ENCODE data around the gene NLRP9.
A peak's percentile ranks its signal among the peaks of the same experiment; 100 is the strongest.

The NLRP9 gene

DNA sequence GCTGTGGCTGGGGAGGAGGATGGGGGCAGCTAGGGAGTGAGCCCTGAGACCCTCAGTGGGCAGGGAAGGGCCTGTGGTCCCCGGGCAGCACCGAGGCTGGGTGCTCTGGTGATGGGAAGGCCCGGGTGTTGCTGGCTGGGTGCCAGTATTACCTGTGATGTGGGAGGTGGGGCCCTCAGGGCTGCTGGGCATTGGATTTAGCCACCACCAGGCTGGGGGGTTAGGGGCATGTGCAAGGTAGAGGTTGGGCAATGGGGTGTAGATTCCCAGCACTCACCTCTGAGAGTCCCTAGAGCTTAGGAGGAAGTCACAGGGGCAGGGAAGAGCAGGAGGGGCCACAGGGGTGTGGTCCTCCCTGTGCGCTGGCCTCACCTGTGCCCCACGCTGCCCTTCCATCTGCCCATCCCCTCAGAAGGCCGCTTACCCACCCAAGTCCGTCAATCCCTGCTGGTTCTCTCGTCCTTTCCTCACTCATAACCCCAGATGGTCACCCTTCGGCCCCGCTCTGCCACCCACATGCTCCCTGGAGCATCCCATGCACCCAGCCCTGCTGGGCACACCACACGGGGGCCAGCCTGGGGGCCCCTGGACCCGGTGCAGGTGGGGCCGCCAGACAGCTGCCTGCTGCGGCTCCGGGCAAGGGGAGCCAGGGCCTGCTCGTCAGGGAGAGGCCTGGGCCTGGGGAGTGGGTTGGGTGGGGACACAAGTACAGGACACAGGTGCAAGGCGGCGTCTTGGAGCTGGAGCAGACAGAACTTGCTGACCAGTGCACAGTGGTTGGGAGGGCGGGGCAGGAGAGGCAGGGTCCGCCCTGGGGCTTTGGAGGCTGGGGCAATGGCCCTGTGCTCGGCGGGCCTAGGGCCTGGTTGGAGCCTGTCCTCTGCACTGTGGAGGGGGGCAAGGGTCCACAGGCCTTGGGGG is 50.7 kb downstream of the NLRP9 start:
- no peak for DNase-seq

DNA sequence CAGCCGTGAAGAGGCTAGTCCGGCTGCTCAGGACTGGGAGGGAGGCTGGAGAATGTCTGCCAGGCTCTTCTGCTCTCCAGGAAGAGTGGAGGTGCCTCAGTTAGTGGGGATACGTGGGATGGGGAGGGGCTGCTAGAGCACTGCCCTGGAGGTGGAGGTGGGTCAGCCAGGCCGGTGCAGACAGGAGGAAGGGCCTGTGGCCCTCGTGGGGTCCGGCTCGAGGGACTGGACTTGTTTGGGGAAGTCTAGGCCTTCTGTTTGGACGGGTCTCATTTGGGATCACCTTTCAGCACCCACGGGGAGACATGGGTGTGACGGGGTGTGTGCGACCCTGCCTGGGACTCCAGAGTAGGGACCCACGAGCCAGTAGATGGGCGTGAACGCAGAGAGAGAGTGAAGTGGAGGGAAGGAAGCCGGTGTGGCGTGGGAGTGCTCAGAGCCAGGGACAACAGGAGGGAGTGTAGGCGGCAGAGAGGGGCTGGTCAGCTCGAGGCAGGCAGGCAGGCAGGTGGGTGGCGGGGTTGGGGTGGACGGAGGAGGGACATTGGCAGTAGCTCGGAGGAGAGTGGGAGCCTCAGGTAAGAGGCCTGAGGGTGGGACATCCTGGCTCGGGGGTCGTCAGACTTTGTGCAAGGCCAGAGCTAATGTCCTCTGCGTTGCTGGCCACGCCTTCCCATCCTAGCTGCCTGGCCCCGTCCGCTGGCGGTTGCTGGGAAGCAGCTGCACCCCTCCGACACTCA is 51.7 kb downstream of the NLRP9 start:
- DNase-seq, result no peak

DNA sequence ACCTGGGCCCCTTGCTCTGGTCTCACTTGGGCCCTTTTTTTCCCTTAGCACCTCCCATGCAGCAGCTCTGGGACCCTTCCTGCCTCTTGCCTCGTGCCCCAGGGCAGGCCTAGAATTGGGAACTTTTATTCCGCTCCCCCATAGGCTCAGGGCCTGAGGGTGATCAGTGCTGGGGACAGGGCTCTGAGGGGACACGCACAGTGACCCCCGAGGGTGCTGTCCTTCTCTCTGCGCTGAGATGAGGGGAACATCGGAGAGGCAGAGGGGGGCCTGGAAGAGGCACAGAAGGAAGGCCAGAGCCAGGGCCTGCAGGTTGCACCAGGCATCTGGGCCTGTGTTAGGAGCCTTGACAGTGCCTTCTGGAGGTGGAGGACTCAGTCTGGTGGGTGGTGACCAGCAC is 52.4 kb downstream of the NLRP9 start:
- no peak for DNase-seq

DNA sequence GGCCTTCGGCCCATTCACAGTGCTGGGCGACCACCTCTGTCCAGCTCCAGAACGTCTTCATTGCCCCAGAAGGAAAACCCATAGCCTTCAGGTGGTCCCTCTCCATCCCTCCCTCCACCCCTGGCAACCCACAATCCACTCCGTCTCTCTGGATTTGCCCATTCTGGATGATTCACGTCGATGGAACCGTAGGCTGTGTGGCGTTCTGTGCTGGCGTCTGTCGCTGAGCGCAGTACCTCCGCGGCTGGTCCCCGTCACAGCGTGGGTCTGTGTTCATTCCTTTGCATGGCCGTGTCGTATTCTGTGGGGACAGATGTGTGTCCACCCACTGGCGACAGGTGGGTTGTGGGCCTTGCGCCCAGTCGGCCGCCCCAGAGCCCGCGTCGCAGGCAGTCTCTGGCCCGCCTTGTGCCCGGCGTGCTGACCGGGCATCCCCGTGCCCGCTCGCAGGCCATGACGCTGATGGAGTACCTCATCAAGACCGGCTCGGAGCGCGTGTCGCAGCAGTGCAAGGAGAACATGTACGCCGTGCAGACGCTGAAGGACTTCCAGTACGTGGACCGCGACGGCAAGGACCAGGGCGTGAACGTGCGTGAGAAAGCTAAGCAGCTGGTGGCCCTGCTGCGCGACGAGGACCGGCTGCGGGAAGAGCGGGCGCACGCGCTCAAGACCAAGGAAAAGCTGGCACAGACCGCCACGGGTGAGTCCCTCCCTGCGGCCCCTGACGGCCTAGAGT is 53.1 kb downstream of the NLRP9 start:
- DNase-seq, result no peak

DNA sequence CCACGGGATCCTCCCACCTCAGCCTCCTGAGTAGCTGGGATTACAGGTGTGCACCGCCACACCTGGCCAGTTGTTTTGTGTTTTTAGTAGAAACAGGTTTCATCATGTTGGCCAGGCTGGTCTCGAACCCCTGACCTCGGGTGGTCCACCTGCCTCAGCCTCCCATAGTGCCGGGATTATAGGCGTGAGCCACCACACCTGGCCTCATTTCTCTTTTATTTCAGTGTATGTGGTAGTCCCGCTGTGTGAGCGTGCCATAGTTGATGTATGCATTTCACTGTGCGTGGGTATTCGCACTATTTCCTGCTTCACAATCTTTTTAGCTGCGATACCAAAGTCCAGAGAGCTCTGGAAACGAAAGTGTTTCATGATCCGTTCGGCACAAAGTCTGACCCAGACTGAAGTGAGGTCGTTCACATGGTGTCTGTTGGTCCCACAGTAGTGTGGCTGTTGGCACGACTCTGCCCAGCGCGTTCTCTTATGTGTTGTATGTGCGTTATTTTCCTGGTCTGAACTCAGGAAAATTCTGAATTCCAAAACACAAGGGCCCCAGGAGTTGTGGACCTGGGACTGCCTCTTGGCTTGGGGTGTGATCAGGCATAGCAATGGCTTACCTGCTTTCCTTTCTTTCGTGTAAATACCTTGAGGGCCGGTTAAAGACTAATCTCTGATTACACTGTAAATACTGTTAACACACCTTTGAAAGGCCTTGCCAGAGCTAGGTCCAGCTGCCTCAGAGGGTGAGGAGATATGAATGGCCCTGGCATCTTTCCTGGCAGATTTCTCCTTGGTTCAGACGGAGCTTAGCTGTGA is 54.5 kb downstream of the NLRP9 start:
- DNase-seq, result no peak

DNA sequence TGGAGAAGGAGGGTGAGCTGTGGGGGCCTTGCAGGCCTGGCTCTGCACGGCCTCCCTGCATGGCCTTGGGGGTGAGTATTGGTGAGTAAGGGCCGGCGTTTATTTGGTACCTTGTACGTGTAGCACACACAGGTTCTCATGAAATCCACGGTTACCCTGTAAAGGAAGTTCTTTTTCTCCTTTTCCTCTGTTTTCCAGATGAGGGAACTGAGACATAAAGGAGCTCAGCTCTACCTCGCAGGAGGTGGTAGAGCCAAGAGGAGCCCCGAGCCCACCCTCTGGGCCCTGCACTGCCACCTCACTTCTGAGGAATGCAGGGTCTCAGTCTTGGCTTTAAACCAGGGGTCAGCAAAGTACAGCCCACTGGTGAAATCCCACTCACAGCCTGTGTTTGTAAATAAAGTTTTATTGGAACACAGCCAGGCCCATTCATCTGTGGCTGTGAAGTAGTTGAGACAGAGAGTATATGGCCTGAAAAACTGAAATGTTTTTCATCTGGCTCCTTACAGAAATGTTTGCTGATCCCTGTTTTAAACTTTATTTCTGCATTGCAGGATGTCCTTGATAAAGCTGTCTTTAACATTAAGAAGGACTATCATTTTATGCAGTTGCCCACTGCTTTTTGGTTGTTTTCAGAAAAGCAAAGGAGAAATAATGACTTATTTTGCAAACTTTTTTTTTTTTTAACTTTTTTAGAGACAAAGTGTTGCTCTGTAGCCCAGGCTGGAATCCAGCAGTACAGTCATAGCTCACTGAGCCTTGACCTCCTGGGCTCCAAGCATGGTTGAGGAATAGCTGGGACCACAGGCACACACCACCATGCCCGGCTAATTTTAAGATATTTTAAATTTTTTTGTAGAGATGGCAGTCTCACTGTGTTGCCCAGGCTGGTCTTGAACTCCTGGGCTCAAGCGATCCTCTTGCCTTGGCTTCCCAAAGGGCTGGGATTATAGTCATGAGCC is 56.8 kb downstream of the NLRP9 start:
- no peak for DNase-seq

- DNase-seq, result no peak
Measured at GRCh38 chr19:55680339-55681130, 57.7 kb downstream of the NLRP9 start.

DNA sequence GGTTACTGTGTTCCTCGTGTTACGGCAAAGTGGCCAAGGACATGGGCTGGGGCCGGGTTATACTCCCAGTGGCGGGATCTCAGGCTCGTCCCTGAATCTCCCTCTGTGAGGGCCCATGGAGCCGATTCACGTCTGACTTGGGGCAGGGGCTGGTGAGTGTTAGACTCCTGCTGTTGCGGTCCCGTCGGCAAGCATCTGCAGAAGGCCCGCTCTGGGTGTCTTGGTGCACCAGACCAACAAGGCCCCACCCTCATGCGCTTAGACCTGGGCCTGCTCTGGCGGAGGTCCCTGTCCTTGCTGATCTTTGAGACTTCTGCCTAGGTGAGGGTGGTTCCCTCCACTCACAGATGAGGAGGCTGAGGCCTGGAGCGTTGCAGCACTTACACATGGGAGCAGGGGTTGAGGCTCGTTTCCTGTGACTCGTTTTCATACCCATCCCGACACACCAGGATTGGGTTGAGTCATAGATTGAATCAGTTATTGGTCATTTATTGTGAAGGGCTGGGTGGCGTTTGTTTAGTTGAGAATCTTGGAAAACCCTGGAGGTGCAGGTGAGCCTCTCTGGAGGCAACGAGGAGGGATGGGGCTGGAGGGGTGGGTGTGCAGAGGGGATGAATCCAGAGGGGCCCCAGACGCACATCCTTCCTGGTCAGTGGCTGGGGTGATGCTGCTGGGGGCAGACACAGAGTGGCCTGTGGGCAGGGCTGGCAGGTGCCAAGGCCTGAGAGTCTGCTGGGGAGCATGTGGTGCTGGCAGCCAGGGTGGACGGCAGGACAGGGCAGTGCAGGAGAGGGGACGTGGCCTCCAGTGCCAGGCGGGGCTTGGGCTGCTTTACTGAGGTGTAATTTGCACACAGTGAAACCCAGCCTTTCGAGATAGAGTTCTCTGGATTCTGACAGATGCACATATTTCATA is 58.6 kb downstream of the NLRP9 start:
- peak; percentile 74 for DNase-seq

DNA sequence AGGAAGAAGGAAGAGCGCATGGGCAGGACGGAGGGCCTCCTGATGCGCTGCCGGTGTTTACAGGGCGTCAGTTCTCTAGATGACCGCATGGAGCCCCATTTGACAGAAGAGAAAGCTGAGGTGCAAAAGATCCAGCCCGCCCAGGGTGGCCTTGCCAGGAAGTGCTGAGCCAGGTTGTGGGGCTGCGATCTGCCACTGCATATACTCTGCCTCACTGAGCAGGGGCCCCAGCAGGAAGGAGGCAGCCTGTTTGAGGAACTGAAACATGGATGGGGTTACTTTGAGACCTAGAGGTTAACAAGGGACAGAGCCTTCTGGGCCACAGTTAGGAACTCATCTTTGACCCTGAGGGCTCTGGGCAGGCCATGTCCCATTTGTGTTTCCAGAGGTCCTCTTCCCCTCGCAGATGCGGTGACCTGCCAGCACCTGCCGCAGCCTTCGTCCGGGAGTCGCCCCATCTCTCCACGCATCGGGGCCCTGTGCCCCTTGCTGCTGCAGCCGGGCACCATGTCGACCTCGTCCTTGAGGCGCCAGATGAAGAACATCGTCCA is 60.0 kb downstream of the NLRP9 start:
- no peak for DNase-seq

DNA sequence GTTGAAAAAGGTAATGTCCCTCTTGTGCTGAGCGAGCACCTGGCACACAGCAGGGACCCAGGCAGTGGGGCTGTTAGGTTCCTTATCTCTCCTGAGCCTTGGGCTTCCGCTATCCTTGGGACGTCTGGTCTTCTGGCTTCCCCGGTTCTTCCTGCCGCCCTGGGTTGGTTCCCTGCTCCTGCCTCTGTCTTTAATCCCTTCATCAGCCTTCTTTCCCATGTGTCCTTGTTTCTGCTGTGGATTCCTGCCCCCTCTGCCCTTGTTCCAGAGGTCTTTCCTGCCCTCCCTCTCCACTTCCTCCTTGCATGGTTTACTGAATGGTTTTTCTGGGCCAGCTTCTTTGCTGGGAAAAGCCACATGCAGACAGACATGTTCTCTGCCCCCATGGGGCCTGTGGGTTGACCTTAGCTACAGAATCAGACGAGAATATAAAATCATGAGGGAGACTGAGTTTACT is 60.6 kb downstream of the NLRP9 start:
- no peak for DNase-seq

- DNase-seq, result no peak
Measured at GRCh38 chr19:55676889-55677505, 61.2 kb downstream of the NLRP9 start.

DNA sequence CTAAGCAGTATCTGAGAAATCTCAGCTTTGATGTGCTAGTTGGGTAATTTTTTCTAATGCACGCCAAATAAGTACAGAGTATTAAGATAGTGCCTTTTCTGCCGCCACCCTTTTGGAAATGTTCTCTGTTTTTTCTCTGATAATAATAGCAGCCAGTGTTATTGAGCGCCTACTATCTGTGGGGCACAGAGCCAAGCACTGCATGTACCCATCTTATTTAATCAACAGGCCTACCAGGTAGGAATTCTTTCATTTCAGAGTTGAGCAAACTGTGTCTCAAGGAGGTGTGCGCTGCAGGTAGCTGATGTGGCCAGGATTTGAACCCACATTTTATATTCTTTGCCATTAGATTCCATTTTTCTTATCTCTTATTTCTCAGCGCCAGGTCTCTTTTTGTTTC is 61.8 kb downstream of the NLRP9 start:
- DNase-seq, result peak; percentile 18

- no peak for DNase-seq
Measured at GRCh38 chr19:55675661-55676354, 62.4 kb downstream of the NLRP9 start.

DNA sequence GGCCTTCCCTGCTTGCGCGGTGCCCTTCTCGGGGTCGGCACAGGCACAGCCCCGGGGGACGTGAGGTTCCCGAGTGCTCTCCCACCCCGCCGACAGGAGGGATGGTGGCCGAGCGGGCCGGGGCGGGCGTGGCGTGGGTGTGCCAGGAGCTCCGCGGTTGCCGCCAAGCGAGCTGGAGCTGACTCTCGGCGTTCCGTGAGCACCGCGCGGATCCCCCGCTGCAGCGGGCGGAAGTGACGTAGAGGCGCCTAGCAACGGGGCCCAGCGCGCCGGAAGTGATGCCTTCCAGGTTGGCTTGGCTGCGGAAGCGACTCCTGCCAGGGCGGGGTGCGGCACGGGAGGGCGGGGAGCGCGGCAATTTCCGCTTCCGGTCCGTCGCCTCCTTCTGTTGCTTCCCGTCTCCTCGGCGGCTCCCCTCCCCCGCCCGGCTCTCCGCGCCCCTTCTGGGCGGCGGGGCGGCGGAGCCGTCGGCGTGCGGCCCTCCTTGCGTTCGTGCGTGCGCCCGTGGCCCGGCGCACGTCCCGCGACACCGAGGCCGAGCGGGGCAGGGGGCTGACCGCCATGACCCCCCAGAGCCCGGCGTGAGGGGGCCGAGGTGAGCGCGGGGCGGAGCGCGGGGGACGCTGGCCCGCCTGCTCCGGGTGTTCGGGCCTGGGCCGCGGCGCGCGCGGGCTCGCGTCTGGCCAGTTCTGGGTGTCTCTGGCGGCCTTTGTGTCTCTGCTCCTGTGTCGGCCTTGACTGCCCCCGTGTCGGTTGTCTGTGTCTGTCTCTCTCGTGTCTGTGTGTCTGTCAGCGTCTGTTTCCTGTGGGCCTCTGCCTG is 63.2 kb downstream of the NLRP9 start, which contains the start of gene EPN1:
Gene EPN1, plus strand, starts transcription at position 386 of the 820 bp plus-strand sequence. CDS start 3,402 bp downstream, outside the sequence.
- peak; percentile 96 for DNase-seq

DNA sequence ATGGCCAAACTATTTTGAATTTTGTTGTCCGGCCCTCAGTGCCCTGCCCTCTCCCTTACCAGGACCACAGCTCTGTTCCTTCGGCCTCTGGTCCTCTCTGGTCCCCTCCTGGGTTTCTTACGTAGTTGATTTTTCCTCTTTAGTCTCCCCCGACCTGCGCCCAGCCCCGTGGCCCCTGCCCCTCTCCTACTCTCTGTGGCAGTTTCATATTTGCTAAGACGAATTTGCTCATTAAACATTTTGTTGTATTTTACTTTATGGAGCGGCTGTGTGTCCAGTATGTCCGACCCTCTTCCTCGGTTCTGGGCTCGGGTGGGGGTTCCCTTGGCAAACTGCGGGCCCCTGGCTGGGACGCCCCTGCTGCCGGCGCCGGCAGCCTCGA is 63.8 kb downstream of the NLRP9 start:
- no peak for DNase-seq

- no peak for DNase-seq
Measured at GRCh38 chr19:55673889-55674288, 64.3 kb downstream of the NLRP9 start.

DNA sequence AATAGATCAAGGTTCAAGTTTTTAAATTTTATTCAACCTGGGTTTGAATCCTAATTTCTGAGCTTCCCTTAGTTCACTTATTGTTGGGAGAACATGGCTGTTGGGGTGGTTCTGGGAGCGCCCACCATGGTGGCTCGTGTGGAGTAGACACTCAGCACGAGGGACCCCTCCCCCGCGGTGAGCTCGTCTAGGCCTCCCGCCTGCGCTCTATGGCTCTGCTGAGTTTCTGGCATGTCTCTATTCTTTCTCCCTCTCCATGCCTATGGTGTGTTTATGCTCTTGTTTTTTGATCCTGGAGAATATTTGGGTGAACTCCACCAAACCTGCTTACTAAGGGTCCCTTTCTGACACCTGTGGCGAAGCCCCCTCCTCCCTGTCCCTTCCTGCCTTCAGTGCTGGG is 64.7 kb downstream of the NLRP9 start:
- no peak for DNase-seq

Measured in HCEC 1CT (cell line).